Adrenal gland (tissue), 12 donors: ENCODE results near the gene ZNF341. TPM values are rescaled to one million over a fixed set of nuclear protein-coding genes. Genes with fewer than 3 reads are reported as not detected.
A peak's percentile ranks its signal among the peaks of the same experiment; 100 is the strongest.

Source experiments
- DNase-seq, 7 donors: peaks; one replicate each; pipeline ENCODE4 v3.0.0-alpha.2; 2019 to 2020
- H3K27ac ChIP-seq, 5 donors: fragments of 200-600 bp; sonication (generic) in 4 of 5; 1 replicate in 3 of 5; 2 replicates in 2 of 5; pipeline versions ENCODE4 v1.5.1 to v1.8.0; 2016 to 2020; ENCODE audit warnings: mild to moderate bottlenecking in 1 of 5
- H3K27me3 ChIP-seq: fragments of 200-600 bp; 2 replicates; pipeline ENCODE4 v1.8.0; 2021
- H3K36me3 ChIP-seq, 2 donors: fragments of 200-600 bp; replicated peaks in 1 of 2; 1 replicate in 1 of 2; 2 replicates in 1 of 2; pipeline versions ENCODE4 v1.5.1 to v1.8.0; 2018 to 2022
- H3K4me1 ChIP-seq, 2 donors: fragments of 200-600 bp; replicated peaks in 1 of 2; 1 replicate in 1 of 2; 2 replicates in 1 of 2; pipeline versions ENCODE4 v1.5.1 to v1.8.0; 2018 to 2021
- H3K4me3 ChIP-seq, 4 donors: fragments of 200-600 bp; sonication (generic) in 3 of 4; one replicate each; pipeline ENCODE4 v1.5.1; 2016 to 2018
- H3K9me3 ChIP-seq, 3 donors: fragments of 200-600 bp; sonication (generic) in 1 of 3; replicated peaks in 1 of 3; 1 replicate in 2 of 3; 2 replicates in 1 of 3; pipeline versions ENCODE4 v1.5.1 to v1.8.0; 2016 to 2021
- POLR2A ChIP-seq, 2 donors: fragments of 450-650 bp; IDR thresholded peaks; one replicate each; pipeline ENCODE4 v1.6.1; 2017; ENCODE audit warnings: antibody characterized with exemption in 2 of 2, mild to moderate bottlenecking in 2 of 2, moderate library complexity in 1 of 2
- WGBS, 4 donors: extraction: QIAGEN DNeasy Blood & Tissue Kit in 2 of 4; methylation state at CpG; one replicate each; pipeline versions ENCODE4 v1.1.5 to v1.1.7; 2013 to 2017; 5-methylcytosine and 5-hydroxymethylcytosine counted together
- intact Hi-C, 2 donors: fragments of 100-400 bp; cut with DNase I; formaldehyde crosslinking; loops; one replicate each; pipeline versions ENCODE4 v1.14.1 to v1.15.0; 2022 to 2023
- polyA plus RNA-seq, 3 donors: library from polyadenylated mRNA; stranded (reverse); fragments of 200-250 nt in 2 of 3; fragments of 350-450 nt in 1 of 3; fragmentation: Illumina TruSeq in 1 of 3; extraction: RNeasy Lipid Tissue Mini Kit (QIAGEN cat#74804) in 1 of 3; gene quantifications; one replicate each; pipeline ENCODE4 v1.2.3, GENCODE V29; 2013 to 2014
- total RNA-seq, 9 donors: library from RNA; depleted of rRNA in 4 of 9; stranded (reverse); fragments of >200 nt in 4 of 9; fragments of 120-200 nt in 1 of 9; fragmentation: NEBNext Ultra II Directional in 1 of 9; extraction: Animal tissue kit (Norgen Biotek cat#: 25700) in 1 of 9; gene quantifications; one replicate each; pipeline versions ENCODE4 v1.1.0 to v1.2.4, GENCODE V29; 2013 to 2023
- TF ChIP-seq, protein P1 (sequence below), 6 experiments: fragments of 450-650 bp in 4 of 6; fragments of 200-600 bp in 2 of 6; sonication (generic) in 1 of 6; IDR thresholded peaks; 1 replicate in 5 of 6; 2 replicates in 1 of 6; pipeline versions ENCODE4 v1.5.1 to v1.8.0; 2016 to 2021; ENCODE audit warnings: antibody characterized with exemption in 6 of 6, mild to moderate bottlenecking in 2 of 6, moderate library complexity in 1 of 6
- donor health status: healthy with polysubstance abuse.
- donor health status: Bipolar disorder and iron deficiency.
- donor health status: DM: yes; HTN: yes; CAD: no.
- donor health status: DM: no; HTN: no; CAD: no.
- donor health status: DM: no; HTN: no; CAD: no.
- donor health status: DM: yes; HTN: yes; CAD: no.

ZNF341 gene
- total and polyA plus RNA-seq, 12 donors, result 1.1 to 9.2 (median 2.5) TPM

GRCh38 chr20:33793011-33793931 lies 61.5 kb downstream of the ZNF341 start:
- DNase-seq, result peak in 1 of 7 donors; percentile 34
- intact Hi-C loops, result no loop called here

DNA sequence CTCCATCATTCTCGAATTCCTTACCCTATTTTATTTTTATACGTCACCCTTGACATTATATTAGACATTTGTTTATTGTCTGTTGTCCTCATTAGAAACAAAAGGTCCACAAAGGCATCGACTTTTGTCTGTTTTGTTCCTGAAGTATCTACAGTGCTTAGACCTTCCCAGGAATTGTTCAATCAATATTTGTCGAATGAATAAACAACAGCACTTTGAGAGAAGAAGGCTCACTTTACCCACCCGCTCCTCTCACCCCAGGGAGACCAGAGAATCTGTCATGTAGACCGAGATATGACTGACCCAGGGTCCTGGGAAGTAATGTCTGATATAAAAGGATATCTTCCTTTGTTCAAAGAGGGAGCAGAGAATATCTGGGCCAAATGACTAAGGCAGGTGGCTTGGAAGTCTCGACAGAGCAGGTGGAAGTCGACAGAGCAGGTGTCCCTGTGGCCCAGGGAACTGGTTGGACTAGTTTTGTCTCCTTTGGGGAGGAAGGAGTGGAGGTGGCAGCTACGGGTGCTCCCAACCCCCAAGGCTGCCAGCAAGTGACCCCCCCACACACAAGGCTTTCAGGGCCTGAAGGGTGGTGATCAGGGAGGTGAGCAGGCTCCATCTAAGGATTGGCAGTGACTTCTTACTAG lies 64.6 kb downstream of the ZNF341 start:
- Histone ChIP-seq H3K9me3 (no peaks in the 10 kb centered on the region), H3K27ac (no peak overlapping the region), H3K4me1 (no peaks in the 10 kb centered on the region), H3K4me3 (no peak overlapping the region), H3K27me3 (no peaks in the 10 kb centered on the region), H3K36me3 (no peaks in the 10 kb centered on the region)
- no peak for TF ChIP-seq POLR2A (IDR thresholded peaks at IDR 0.05)
- TF ChIP-seq, protein P1, sequence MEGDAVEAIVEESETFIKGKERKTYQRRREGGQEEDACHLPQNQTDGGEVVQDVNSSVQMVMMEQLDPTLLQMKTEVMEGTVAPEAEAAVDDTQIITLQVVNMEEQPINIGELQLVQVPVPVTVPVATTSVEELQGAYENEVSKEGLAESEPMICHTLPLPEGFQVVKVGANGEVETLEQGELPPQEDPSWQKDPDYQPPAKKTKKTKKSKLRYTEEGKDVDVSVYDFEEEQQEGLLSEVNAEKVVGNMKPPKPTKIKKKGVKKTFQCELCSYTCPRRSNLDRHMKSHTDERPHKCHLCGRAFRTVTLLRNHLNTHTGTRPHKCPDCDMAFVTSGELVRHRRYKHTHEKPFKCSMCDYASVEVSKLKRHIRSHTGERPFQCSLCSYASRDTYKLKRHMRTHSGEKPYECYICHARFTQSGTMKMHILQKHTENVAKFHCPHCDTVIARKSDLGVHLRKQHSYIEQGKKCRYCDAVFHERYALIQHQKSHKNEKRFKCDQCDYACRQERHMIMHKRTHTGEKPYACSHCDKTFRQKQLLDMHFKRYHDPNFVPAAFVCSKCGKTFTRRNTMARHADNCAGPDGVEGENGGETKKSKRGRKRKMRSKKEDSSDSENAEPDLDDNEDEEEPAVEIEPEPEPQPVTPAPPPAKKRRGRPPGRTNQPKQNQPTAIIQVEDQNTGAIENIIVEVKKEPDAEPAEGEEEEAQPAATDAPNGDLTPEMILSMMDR (IDR thresholded peaks at IDR 0.05), result no peak
- intact Hi-C loops, result no loop called here
- no peak for DNase-seq
- 64 to 77% (median 75%) methylated on average over 8 to 9 of the region's 9 CpGs for WGBS, 4 donors

More at GRCh38 chr20:33793011-33793931, 61.5 kb downstream of the ZNF341 start:
- no peaks in the 10 kb centered on the region for H3K27me3 ChIP-seq
- H3K27ac ChIP-seq, result peak overlapping the region in 1 of 5 donors; percentile 58
- TF ChIP-seq, protein P1 (IDR thresholded peaks at IDR 0.05), result no peak
- no peak for TF ChIP-seq POLR2A (IDR thresholded peaks at IDR 0.05)
- no peaks in the 10 kb centered on the region for H3K9me3 ChIP-seq
- peaks cover 0 to 8% of the 10 kb centered on the region in 2 donors for H3K4me1 ChIP-seq
- H3K4me3 ChIP-seq, result no peak overlapping the region
- WGBS, 4 donors, result 72 to 75% (median 73%) methylated on average over 21 of the region's 21 CpGs
- peaks cover 0 to 4% of the 10 kb centered on the region in 2 donors for H3K36me3 ChIP-seq

GRCh38 chr20:33796907-33797544 lies 65.2 kb downstream of the ZNF341 start:
- WGBS, 4 donors, result 81 to 93% (median 91%) methylated on average over 5 of the region's 5 CpGs
- DNase-seq, result no peak
- Histone ChIP-seq H3K36me3 (no peaks in the 10 kb centered on the region), H3K27me3 (no peaks in the 10 kb centered on the region), H3K4me1 (no peaks in the 10 kb centered on the region), H3K4me3 (no peak overlapping the region), H3K9me3 (no peaks in the 10 kb centered on the region), H3K27ac (no peak overlapping the region)
- no peak for TF ChIP-seq POLR2A (IDR thresholded peaks at IDR 0.05)
- TF ChIP-seq, protein P1 (IDR thresholded peaks at IDR 0.05), result no peak
- intact Hi-C loops, result no loop called here

- intact Hi-C loops, result no loop called here
- H3K4me3 ChIP-seq, result no peak overlapping the region
- DNase-seq, result no peak
- no peaks in the 10 kb centered on the region for H3K9me3 ChIP-seq
- H3K36me3 ChIP-seq, result no peaks in the 10 kb centered on the region
- H3K27ac ChIP-seq, result no peak overlapping the region
- TF ChIP-seq, protein P1 (IDR thresholded peaks at IDR 0.05), result no peak
- no peak for TF ChIP-seq POLR2A (IDR thresholded peaks at IDR 0.05)
- no peaks in the 10 kb centered on the region for H3K4me1 ChIP-seq
- no peaks in the 10 kb centered on the region for H3K27me3 ChIP-seq
- WGBS, 4 donors, result 94 to 96% (median 95%) methylated on average over 4 of the region's 4 CpGs
These were observed 66.6 kb downstream of the ZNF341 start for GRCh38 chr20:33798444-33798843.
